ENCODE data around the gene DDX27.

Gene DDX27

GRCh38 chr20:49252556-49253350 is 33.5 kb downstream of the DDX27 start:
- DNase-seq (ENCODE audit: extremely low read depth, low read depth): no peak
- TF ChIP-seq, protein P1, sequence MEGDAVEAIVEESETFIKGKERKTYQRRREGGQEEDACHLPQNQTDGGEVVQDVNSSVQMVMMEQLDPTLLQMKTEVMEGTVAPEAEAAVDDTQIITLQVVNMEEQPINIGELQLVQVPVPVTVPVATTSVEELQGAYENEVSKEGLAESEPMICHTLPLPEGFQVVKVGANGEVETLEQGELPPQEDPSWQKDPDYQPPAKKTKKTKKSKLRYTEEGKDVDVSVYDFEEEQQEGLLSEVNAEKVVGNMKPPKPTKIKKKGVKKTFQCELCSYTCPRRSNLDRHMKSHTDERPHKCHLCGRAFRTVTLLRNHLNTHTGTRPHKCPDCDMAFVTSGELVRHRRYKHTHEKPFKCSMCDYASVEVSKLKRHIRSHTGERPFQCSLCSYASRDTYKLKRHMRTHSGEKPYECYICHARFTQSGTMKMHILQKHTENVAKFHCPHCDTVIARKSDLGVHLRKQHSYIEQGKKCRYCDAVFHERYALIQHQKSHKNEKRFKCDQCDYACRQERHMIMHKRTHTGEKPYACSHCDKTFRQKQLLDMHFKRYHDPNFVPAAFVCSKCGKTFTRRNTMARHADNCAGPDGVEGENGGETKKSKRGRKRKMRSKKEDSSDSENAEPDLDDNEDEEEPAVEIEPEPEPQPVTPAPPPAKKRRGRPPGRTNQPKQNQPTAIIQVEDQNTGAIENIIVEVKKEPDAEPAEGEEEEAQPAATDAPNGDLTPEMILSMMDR (IDR thresholded peaks at IDR 0.05; ENCODE audit: low read depth, low read length): no peak

DNA sequence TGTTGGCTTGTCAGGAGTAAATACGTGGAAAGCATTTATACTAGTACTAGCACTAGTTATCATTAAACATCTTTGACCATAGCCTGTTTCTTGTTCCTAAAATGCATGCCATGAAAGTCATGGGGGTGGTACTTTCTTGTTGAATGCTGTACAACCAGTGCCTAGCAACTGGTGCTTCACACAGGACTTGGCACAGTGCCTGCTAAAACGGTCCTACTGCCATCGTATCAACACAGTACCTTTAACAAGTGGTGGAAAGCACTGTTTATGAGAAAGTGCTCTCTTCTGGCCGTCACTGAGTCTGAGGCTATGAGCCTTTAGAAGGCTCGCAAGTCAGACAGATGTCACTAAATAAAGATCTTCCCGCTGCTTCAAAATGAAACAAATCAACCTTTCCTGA is 37.0 kb downstream of the DDX27 start:
- TF ChIP-seq, protein P1 (IDR thresholded peaks at IDR 0.05; ENCODE audit: low read depth, low read length): no peak
- no peak for DNase-seq (ENCODE audit: extremely low read depth, low read depth)

DNA sequence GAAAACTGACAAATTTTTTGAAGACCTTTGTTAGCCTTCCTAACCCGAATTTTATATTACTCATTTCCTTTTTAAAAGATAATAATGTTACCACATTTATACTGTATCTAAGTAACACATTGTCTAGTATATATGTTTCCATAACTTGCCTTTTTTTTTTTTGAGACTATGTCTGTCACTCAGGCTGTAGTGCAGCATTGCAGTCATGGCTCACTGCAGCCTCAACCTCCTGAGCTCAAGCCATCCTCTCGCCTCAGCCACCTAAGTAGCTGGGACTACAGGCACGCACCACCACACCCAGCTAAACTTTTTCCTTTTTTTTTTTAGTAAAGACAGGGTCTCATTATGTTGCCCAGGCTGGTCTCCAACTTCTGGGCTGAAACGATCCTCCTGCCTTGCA is 40.1 kb downstream of the DDX27 start:
- no peak for DNase-seq (ENCODE audit: extremely low read depth, low read depth)
- TF ChIP-seq, protein P1 (IDR thresholded peaks at IDR 0.05; ENCODE audit: low read depth, low read length): no peak

DNA sequence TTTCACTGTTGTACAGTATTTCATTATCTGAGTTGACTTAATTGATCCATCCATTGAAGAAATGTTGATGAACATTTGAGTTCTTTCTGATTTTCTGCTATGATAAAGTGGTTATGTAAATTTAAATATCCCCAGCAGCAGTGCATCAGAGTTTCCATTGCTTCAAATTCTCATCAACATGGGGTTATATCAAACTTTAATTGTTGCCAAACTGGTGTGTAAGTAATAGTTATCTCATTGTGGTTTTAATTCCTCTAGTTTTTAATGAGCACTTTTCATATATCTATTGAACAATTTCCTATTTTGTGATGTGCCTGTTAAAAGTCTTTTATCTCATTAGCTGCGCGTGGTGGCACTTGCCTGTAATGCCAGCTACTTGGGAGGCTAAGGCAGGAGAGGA is 40.6 kb downstream of the DDX27 start:
- no peak for DNase-seq (ENCODE audit: extremely low read depth, low read depth)
- TF ChIP-seq, protein P1 (IDR thresholded peaks at IDR 0.05; ENCODE audit: low read depth, low read length): no peak

GRCh38 chr20:49260218-49260617 is 41.0 kb downstream of the DDX27 start:
- TF ChIP-seq, protein P1 (IDR thresholded peaks at IDR 0.05; ENCODE audit: low read depth, low read length): no peak
- no peak for DNase-seq (ENCODE audit: extremely low read depth, low read depth)

DNA sequence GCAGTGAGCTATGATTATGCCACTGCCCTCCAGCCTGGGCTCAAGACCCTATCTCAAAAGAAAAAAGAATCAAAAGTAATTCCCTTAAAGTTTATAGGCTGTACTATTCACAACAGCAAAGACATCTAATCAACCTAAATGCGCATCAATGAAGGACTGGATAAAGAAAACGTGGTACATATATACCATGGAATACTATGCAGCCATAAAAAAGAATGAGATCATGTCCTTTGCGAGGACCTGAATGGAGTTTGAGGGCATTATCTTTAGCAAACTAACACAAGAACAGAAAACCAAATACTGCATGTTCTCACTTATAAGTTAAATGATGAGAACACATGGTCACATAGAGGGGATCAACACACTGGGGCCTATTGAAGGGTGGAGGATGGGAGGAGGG is 42.0 kb downstream of the DDX27 start:
- TF ChIP-seq, protein P1 (IDR thresholded peaks at IDR 0.05; ENCODE audit: low read depth, low read length): no peak
- DNase-seq (ENCODE audit: extremely low read depth, low read depth): no peak

- DNase-seq (ENCODE audit: extremely low read depth, low read depth): no peak
- TF ChIP-seq, protein P1 (IDR thresholded peaks at IDR 0.05; ENCODE audit: low read depth, low read length): no peak
Observed at GRCh38 chr20:49262444-49262843, 43.2 kb downstream of the DDX27 start.
